ENCODE results near the gene SMAD4.

The SMAD4 gene

DNA sequence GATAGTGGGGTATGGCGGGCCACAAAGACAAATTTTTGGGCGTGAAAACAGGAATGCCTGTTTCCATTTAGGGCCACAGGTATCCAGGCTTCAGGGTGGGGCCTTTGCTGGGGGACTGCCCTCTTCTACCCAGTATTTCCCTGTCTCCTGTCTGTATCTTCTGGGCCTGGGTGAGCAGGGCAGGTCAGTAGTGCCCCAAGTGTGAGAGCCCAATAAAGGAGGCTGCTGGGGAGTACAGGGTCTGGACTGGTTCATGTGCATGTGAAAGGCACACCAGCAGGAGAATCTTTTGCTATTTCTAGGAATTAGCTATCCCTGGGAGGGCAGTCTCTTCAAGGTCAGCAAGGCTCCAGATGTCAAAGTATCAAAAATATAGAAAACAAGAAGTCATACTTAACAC lies 96.0 kb downstream of the SMAD4 start:
- DNase-seq (ENCODE audit: low read depth, low spot score), result no peak
- in situ Hi-C loops (cut with HindIII; ENCODE audit: low sequenced_read_pairs), result no loop called here
- TF ChIP-seq CTCF (IDR thresholded peaks at IDR 0.05; ENCODE audit: low read depth, low read length), result no peak
- H3K4me3 ChIP-seq (ENCODE audit: low read depth, low read length), result no peak overlapping the region

DNA sequence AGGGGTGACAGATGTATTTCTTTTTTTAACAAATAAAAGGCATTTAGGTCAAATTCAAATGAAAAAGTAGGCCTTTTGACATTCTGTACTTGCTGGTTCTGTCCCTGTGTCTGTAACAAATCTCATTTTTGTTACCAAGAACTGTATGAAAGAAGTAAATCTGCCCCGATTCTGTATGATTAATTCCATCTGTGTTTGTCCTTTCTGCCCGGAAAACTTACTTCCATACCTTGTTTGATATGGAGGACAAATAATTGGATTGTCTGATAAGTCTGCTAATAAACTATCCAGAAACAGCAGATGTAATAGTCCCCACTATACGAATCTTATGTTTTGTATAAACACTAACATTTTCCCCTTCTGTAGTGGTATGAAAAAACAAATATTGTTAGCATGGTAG lies 97.7 kb downstream of the SMAD4 start:
- no peak for TF ChIP-seq CTCF (IDR thresholded peaks at IDR 0.05; ENCODE audit: low read depth, low read length)
- in situ Hi-C loops (cut with HindIII; ENCODE audit: low sequenced_read_pairs), result no loop called here
- no peak overlapping the region for H3K4me3 ChIP-seq (ENCODE audit: low read depth, low read length)
- no peak for DNase-seq (ENCODE audit: low read depth, low spot score)

DNA sequence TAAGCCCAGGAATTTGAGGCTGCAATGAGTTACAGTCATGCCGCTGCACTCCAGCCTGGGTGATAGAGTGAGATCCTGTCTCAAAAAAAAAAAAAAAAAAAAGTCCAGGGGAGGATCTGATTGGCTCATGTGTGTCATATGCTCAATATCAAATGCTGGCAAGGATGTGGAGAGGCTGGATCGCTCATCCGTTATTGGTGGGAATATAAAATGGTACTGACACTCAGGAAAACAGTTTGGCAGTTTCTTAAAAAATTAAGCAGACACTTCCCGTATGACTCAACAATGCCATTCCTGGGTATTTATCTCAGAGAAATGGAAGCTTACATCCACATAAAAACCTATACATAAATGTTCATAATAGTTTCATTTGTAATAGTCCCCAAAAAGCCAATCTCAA lies 98.5 kb downstream of the SMAD4 start:
- DNase-seq (ENCODE audit: low read depth, low spot score), result no peak
- TF ChIP-seq CTCF (IDR thresholded peaks at IDR 0.05; ENCODE audit: low read depth, low read length), result no peak
- in situ Hi-C loops (cut with HindIII; ENCODE audit: low sequenced_read_pairs), result no loop called here
- no peak overlapping the region for H3K4me3 ChIP-seq (ENCODE audit: low read depth, low read length)

DNA sequence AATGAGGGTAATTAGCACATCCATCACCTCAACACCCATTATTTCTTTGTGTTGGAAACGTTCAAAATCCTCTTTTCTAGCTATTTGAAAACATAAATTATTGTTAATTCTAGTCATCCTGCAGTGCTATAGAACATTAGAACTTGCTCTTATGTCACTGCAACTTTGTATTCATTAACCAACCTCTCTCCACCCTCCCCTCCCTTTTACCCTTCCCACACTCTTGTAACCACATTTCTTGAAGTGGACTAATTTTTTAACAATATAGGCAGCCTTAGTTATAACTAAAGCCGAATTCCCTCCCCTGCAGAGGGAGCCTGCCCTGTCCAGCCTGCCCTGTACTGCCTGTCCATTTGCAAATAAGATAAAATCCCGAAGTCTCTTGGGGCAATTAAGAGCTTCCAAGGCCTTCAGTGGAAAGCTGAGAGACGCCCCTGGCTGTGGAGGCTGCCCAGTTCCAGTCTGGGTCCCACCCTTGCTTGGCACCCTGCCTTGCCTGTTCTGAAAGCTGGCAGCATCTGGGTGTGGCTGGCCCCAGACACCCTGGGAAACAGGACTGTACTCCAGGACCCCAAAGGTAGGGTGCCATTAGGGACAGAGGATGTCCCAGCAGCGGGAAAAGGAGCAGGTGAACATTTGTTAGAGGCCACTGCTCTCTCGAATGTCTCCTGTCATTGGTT lies 102.4 kb downstream of the SMAD4 start:
- no peak for TF ChIP-seq CTCF (IDR thresholded peaks at IDR 0.05; ENCODE audit: low read depth, low read length)
- in situ Hi-C loops (cut with HindIII; ENCODE audit: low sequenced_read_pairs), result no loop called here
- no peak overlapping the region for H3K4me3 ChIP-seq (ENCODE audit: low read depth, low read length)
- DNase-seq (ENCODE audit: low read depth, low spot score), result no peak

- H3K4me3 ChIP-seq (ENCODE audit: low read depth, low read length), result no peak overlapping the region
- no peak for DNase-seq (ENCODE audit: low read depth, low spot score)
- in situ Hi-C loops (cut with HindIII; ENCODE audit: low sequenced_read_pairs), result no loop called here
- TF ChIP-seq CTCF (IDR thresholded peaks at IDR 0.05; ENCODE audit: low read depth, low read length), result no peak
These were observed 103.7 kb downstream of the SMAD4 start for GRCh38 chr18:51133580-51134160.

Measured in astrocyte of the spinal cord (primary cell).